ENCODE measurements around the gene PLEKHA1. TPM values are rescaled to one million over a fixed set of nuclear protein-coding genes. Genes with fewer than 3 reads are reported as not detected.
A peak's percentile ranks its signal among the peaks of the same experiment; 100 is the strongest.

PLEKHA1 gene
- total RNA-seq, 1 donor from 2014 or later: 52.1 TPM

- DNase-seq: no peak
Observed at GRCh38 chr10:122347170-122347841, 27.2 kb upstream of the PLEKHA1 start.

DNA sequence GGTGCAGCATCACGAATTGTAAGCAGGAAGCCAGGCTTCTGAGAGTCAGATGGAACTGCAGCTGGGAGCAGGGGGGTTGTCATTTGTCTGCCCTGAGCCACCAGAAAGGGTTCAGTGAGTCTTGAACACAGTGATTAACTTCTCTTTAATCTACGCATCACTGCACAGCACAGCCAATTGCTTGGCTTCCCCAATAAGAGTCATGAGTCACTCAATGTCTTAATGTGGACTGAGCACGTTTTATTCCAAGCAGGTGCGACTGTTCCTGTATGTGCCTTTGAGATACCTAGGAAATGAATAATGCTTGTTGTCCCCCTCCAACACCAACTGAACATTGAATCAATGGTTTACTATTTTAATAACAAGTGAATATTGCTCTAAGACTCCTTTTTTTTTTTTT is 26.0 kb upstream of the PLEKHA1 start:
- DNase-seq: peak; percentile 7

DNA sequence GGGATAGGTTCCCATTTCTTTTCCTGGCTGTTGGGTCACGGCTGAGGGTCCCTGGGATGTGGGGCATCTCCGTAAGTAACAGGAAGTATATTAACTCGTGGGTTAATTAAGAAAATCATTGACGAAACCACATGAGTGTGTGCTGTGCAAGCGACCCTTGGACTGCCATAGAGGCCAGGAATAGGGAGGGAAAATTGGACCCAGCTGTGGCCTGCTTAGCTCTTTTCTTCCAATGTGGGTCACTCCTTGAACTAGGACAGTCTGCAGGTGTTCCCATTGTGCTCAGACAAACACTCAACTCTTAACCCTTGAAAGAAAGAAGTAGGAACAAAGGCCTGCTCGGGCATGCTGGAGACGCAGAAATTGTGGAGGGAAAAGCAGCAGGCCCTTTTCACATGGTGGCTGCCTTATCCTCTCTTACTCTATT is 25.6 kb upstream of the PLEKHA1 start:
- no peak for DNase-seq

GRCh38 chr10:122349758-122350369 is 24.6 kb upstream of the PLEKHA1 start:
- no peak for DNase-seq

GRCh38 chr10:122350893-122351292 is 23.6 kb upstream of the PLEKHA1 start:
- no peak for DNase-seq

DNA sequence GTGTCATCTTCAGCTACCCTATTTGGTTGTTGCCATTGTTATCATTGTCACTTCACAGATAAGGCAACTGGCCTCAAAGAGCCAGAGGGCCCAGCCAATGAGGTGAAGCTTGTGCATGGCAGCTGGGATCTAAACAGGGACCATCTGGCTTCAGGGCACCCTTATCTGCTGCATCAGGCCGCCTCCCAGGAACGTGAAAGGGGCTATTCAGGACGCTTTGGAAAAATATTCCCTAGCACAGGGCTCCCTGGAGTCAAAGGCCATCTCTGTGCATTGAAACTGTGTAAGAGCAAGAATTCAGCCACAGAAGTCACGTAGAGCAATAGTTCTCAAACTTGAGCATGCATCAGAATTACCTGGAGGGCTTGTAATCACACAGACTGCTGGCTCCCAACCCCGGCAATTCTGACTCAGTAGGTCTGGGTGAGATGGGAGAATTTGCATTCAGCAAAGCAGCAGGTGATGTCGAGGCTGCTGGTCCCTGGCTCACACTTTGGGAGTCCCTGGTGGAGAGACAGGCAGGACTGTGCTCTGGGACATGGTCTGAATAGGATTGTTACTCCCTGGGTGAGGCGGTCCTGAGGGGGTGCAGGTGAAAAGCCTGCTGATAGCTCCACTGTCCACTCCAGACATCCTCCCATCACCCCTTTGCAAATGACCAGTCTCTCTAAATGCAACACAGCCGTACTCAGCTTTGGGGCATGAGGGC is 21.5 kb upstream of the PLEKHA1 start:
- no peak for DNase-seq

DNA sequence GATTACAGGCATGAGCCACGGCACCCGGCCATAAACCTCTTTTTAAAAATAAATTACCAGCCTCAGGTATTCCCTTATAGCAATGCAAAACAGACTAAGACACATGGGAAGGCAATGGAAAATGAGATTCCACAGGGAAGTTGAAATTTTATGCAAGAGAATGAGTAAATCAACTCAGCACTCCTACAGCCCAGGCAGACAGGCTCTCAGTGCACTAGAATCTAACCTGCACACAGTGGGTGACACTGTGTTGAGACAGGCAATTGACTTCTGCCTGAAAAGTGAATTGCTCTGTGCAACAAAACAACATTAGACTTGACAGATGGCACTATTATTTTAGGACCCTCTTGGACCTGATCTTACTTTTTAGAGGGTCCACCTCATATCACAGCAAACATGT is 20.1 kb upstream of the PLEKHA1 start:
- no peak for DNase-seq

- DNase-seq: no peak
Observed at GRCh38 chr10:122357685-122358084, 16.8 kb upstream of the PLEKHA1 start.

DNA sequence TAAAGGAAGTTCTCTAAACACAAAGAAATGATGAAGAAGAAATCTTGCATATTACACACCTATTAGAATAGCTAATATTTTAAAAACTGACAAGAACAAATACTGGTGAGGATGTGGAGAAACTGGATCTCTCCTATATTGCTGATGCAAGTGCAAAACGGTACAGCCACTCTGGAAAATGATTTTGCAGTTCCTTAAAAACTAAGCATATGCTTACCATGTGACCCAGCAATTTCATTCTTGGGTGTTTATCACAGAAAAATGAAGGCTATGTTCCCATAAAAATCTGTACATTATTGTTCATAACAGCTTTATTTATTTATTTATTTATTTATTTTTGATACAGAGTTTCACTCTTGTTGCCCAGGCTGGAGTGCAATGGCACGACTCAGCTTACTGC is 14.9 kb upstream of the PLEKHA1 start:
- DNase-seq: no peak

GRCh38 chr10:122361046-122361445 is 13.5 kb upstream of the PLEKHA1 start:
- no peak for DNase-seq

- DNase-seq: no peak
Observed at GRCh38 chr10:122362031-122362592, 12.4 kb upstream of the PLEKHA1 start.

GRCh38 chr10:122362621-122363020 is 11.9 kb upstream of the PLEKHA1 start:
- DNase-seq: peak; percentile 18

DNA sequence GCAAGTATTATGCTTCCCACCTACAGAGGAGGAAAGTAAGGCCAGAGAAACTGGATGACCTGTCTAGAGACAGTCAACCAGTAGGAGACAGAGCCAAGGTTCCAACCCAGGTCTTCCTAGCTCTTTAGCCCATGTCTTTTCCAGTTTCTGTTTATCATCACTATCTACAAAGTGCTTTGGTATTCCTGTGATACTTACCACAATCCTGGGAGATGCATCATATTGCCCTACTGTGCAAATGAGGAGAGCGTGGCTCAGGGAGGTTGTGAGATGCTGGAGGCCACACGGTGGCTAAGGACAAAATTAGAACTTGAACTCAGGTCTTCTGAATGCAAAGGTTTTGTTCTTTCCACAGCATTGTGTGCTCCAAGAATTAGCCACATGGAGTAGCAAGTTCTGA is 11.2 kb upstream of the PLEKHA1 start:
- DNase-seq: no peak

DNA sequence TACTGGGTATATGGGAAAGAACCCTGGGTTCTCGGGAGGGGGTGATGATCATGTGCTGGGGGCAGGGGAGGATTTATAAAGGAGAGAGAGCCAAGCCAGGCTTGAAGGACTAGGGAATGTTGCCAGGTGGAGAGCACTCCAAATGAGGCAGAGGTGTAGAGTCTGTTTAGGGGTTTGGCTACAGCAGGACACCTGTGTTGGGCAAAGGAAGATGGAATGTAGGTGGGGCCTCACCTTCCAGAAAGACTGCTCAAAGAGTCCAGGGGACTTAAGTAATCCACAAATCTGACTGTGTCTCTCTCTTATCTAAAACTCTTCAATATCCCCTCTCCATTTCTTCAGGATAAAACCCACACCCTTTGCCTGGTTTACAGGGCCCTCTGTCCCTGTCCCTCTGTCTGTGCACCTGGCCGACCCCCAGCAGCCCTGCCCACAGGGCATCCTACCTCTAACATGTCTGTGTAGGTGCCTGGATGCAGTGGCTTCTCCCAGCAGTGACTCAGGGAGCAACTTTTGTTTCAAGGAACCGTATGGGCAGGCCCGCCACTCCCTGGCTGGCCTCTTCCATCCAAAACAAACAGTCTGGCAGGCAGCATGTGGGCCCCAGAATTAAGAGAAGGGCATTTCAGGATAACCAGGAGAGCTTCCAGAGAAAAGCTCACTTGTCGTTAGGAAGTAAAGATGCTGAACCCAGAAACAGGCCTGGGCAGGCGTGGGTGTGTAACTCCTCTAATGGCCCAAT is 10.6 kb upstream of the PLEKHA1 start:
- no peak for DNase-seq

GRCh38 chr10:122368502-122369254 is 5.8 kb upstream of the PLEKHA1 start:
- peak; percentile 94 for DNase-seq

DNA sequence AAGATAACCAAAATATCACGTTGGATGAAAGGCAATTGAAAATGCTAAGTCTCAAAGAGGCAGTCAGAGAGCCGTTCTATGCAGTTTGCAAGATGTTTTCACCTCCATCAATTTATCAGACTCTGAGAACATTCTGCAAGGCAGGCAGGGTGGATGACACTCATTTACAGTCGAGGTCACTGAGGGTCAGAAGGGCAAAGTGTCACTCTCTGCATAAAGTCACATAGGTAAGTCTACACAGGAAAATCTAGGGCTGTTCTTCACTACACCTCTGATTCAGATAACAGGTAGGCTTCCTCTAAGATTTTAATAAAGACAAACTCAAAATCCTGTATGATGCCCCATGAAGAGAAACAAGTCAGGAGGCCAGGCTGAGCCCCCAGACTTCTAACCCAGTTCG is 1.4 kb upstream of the PLEKHA1 start:
- DNase-seq: no peak

DNA sequence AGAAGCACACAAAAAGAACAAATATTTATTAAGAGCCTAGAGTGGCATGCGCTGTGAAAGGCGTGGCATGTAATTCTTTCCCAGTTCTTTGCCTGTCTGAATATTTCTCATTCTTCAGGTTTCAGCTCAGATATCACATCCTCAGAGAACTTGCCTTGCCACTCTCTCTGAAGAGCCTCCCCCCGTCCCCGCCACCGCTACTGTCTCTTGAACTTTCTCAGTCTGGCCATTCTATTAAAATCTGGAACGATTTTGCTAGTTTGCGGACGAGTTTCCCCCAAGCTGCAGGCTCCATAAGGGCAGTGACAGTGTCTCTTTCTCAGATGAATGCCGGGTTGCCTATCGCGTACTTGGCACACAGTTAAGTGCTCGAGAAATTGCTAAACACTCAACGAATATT is 787 bp upstream of the PLEKHA1 start:
- DNase-seq: no peak

DNA sequence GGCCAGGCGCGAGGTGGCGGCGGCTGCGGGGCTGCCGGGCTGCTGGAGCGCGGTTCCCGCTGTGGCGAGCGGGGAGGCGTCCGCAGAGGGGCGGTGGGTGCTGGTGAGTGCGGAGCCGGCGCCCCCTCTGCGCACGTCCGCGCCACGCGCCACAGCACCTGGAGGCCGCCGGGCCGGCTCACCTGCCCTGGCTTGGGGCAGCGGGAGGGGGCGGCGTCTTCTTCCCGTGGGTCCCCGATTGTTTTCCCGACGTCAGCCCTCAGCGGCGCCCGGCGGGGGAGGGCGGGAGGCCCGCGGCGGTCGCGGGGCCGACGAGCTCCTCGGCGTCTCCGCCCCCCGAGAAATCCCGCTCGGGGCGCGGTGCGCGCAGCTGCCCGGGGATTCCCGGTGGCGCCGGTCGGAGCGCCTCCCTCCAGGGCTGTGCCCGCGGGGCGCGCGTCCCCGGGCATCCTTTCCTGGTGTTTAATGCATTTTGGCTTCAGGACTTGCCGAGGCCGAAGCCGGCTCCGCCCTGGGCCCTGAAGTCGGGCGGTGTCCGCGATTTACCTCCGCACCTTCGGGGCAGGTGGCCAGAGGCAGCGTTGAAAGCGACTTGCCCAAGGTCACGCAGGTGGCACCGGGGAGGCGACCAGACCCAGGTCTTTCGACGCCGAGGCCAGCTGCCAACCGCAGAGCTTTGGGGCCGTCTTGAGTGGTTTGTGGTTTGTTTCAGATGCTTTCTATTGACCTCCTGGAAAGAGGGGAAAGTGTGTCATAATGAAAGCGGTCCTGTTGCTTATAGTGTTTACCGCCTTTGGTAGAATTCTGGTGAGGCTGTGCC is 561 bp downstream of the PLEKHA1 start:
- DNase-seq: peak; percentile 74

GRCh38 chr10:122375679-122376160 is 1.2 kb downstream of the PLEKHA1 start:
- DNase-seq: peak; percentile 28

- peak; percentile 64 for DNase-seq
Observed at GRCh38 chr10:122376364-122376961, 2.0 kb downstream of the PLEKHA1 start.

DNA sequence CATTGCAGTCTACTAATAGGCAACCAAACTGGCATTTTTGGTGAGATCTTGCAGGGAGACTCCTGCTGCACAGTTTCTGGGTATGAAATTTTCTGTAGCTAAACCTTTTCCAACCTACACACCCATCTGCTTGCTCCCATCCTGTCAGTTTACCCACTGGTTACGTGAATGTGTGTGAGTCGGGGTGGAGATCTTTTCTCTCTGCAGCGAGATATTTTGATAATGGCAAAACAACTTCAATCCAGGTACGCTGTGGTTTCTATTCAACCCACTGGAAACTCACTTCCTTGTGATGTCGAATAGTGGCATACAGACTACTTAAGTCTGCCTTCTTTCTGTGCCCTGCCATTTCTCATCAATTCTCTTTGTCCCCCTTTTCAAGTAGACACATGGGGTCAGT is 4.5 kb downstream of the PLEKHA1 start:
- DNase-seq: no peak
